Hematopoietic multipotent progenitor cell treated with erythropoietin and hydrocortisone succinate and interleukin-3 and kit ligand, for 17 days (in vitro differentiated cells): ENCODE measurements around the gene INSYN1.
"Not testable (repeated sequence)": the region's sequence is repeated elsewhere in the genome, so short reads cannot be mapped to it uniquely, and the experiment has no call there.

Source experiments
- DNase-seq: peaks from one replicate; pipeline ENCODE4 v3.0.0-alpha.2; 2015; ENCODE audit warnings: low spot score

Gene INSYN1, protein sequence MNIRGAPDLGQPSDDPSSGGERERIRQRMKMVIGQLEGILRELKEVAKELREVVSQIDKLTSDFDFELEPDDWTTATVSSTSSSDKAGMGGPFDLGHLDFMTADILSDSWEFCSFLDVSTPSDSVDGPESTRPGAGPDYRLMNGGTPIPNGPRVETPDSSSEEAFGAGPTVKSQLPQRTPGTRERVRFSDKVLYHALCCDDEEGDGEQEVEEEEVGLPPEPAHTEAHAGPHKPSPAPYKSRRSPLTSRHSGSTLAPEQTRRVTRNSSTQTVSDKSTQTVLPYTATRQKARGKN

DNA sequence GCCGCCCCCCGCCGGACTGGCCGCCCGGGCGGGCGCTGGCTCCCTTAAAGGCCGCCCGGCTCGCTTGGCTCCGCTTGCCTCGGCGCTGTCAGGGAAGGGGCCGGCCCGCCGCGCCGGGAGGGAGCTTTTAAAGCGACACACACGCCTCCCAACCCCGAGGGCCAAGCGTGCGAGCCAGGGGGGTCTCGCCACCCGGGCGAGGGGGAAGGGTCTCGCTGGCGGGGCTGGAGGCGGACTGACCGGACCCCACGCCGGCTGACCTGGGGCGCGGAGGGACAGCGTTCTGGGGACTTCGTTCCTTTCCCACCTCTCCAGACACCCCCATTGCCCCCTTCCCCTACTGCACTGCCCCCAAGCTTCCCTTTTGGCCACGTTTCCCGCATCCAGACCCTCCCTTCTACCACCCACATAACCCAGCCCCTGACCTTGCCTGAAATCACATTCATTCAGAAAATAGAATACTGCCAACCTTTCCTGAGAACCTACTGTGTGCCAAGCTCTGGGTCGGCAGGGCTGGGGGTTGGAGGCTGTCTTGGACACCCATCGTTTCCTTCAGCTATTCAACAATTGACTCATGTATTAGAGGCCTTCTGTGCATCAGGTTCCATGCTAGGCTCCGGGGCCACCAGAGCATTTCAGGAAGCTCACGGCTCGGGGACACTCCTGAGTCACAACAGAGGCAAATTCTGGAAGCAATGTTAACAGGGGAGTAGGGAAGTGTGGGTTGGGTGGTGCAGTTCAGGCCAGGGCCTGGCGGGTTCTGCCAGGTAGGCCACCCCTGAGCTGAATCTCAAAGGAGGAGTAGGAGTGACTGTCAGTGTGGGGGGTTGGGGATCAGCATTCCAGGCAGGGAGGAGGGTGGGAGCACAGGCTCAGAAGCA is at the start of gene INSYN1:
Gene INSYN1 (minus strand): TSS at position 102 of the 881 bp plus-strand sequence. CDS start 2,221 bp downstream, outside the sequence.
- DNase-seq: no peak

DNA sequence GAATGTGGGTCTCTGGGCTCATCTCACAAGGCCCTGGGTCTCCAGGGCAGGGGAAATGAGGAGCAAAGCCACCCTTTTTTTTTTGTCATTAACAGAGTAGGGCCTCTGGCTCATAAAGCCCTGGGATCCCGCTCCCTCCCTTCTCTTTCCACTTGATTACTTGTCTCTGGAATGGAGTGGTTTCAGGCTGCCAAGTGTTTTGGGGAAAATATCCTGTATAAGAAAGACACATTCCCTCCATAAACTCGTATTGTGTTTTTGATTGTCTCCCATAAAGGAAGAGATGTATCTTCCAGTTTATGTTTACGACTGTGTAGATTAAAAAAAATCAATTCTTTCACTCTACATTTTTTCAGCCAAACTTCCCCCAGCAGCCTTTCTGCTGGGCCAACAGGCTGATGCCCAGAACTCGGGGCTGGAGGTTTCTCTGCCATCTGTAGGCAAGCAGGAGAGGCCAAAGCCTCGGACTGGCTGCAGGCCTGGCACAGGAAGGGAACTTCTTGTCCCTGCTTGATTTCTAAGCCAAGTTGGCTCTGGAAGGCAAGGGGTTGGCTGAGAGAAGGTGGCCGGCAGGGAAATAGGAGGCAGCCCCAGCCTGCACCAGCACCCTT is 49.4 kb upstream of the INSYN1 start:
- DNase-seq: no peak

DNA sequence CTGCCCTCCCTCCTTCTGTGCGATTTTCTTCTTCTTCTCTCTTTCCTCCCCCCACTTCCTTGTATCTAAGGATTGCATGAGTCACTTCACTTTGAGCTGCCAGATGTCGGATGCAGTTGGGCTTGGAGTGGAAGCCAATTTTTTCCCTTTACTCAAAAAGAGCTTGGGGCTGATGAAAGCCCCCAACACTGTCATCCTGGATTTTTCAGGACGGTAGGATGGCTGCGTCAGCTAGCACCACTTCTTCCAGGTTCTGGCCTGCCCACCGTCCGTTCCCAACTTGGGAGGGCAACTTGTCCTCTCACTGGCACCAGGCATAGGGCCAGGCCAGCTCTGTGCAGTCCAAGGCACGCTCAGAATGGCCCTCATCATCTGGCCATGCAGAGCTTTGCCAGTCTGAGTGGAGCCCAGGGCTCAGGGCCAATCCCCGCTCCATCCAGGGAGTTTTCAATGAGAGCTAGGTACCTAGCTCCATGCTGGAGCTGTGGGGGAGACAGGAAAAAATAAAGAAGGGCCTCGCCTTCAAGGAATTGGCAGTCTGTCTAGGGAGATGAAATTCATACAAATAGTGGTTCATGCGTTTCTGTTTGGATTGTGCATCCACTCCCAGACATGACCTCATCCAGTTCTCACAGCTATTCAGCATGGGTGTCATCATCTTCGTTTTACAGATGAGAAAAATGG is 47.7 kb upstream of the INSYN1 start:
- no peak for DNase-seq

DNA sequence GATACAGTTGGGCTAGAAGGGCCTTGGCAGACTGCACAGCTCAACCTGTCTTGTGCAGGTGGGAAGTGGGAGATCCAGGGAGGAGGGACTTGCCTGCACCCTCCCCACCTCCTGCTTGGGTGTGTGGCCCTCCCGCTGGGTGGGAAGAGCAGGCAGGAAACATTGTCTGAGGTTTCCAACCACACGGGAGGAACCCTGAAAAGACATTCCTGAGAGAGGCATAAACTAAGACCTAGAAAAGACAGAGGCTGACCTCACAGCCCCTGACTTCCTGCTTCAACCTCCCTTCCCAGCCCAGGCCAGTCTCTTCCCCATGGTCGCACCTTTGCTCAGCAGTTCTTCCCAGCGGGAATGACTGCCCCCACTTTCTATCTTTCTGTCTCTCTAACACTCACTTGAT is 46.3 kb upstream of the INSYN1 start:
- DNase-seq: no peak

DNA sequence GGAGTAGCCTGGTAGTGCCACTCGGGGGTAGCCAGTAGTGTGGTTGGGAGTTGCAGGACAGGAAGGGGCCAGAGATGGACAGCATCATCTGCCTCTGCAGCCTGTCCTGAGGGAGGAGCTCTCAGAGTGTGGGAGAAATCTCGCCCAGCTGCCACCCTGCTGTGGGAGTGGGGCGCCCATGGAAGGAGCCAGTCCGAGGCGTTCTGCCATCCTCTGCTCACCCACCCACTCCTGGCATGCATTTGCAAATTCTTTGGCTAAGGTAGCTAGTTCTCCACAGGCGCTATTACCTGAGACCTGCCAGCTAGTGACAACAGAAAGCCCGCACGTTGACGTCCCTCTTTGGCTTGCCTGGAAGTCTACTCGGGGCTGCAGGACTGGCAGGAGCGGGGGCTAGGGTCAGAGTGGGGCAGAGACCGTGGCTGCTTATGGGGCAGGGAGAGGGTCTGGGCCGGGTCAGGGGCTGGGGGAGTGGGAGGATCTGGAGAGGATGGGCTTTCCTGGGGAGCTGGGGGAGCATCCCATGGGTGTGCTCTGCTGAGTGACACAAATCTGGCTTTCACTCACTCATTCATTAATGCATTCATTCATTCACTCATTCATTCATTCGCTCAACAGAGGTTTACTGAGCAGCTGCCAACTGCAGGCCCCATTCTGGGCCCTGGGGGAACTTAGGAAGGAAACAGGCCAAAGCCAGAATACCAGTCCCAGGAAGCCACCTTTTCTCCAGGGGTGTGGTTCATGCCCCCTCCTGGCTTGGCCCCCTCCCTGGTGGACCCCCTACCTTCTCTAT is 44.4 kb upstream of the INSYN1 start:
- no peak for DNase-seq

DNA sequence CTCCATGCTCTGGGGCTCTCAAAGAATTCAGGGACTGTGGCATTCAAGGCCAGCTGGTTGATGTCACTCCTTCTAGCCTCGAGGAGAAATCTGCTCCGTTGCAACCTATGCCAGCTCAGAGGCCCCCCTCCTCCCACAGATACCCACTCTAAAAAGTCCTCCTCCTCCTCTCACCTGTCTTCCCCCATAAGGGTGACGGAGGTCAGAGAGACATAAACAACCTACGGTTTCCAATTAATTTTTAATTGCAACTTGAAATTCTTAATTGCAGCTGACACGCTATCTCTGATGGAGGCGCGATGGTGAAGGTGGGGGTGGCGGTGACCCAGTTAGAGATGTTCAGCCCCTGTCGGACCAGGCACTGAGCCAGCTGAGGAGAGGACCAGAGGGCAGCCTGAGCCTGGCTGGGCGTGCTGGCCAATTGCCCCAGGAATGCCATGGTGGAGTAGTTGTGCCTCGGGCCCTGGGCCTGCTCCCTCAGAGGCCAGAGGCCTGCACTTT is 43.2 kb upstream of the INSYN1 start:
- DNase-seq: no peak

DNA sequence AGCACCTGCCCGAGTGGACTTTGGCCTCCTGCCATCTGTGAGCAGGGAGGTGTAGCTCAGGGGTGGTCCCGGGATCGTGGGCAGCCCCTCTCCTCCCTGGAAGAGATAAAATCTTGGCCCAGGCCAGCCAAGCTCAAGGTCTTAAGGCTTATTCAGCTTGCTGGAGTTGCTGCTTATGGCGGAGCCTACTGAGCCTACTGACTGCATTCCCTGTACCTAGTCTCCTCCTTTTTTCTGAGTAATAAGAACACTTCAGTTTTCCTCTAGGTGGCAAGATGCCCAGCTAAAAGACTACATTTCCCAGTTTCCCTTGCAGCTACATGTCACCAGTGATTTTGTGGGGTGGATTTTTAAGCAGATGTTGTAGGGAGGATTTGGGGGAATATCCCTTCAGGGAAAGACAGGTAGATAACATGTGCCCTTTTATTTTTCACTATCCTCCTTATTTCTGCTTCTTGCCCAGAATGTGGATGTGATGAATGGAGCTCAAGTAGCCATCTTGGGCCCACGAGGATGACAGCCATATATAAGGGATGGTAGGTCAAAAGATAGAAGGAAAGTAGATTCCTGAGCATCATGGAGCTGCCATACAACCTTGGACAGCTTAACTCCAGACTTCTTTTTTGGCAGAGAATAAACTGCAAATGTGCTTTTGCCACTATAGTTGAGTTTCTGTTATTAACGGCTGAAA is 41.4 kb upstream of the INSYN1 start:
- no peak for DNase-seq

DNA sequence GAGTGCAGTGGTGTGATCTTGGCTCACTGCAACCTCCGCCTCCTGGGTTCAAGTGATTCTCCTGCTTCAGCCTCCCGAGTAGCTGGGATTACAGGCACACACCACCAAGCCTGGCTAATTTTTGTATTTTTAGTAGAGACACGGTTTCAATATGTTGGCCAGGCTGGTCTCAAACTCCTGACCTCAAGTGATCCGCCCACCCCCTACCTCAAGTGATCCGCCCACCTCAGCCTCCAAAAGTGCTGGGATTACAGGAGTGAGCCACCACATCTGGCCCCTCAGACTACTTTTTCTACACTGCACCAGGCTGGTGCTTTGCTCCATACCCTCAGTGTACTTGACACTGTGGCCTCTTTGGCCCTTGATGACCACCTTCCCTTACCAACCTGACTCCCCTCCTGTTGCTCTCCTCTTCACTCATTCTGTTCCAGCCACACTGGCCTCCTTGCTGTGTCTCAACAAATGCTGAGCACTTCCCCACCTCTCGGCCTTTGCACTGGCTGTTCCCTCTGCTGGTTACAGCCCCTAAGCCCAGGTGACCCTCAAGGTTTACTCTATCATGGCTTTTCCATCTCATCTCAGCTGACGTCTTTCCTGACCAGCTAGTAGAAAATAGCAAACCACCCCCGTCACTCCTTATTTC is 39.9 kb upstream of the INSYN1 start:
- DNase-seq: not testable (repeated sequence)

DNA sequence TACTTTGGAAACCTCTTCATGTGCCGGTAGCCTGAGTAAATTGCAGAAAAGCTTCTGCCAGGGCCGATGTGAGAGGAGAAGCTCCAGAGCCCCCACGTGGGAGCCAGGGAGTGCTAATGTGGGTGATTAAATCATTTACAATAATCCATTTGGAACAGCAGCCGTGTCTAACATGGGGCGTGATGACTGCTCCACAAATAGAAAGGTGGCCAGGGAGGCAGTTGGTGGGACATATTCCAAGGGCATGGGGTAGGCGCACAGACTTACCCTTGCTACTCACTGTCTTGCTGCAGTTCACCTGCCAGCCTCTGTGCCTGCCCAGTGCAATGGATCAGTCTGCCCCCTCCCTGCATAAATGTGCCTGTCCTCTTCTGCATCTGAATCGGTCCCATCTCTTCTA is 39.3 kb upstream of the INSYN1 start:
- DNase-seq: no peak

DNA sequence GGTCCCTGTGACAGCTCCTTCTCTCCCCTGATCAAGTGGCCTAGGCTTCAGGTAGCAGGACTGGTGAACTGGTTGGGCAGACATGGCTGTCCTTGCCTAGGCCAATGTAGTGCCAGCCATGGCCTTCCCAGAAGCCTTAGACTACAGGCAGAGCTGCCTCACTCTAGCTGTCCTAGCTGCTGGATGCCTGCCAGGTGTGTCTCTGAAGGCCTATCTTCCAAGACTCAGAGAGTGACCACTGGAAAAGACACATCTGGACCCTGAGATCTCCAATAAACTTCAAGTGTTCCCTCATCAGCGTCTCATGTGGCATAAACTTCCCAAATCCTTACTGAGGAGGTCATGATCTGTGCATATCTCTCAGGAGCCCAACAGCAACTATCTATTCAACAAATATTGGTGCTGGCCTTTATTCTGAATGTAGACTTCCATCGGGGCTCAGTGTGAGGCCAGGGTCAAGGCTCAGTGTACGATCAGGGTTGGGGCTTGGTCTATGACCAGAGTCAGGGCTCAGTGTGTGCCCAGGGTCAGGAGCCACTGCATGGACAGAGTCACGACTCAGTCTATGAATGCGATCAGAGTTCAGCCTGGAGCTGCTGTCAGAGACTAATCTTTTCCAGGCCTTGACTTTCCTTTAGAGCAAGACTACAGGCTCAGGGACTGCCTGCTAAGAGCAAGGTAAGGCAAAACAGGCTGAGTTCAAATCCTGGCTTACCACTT is 36.5 kb upstream of the INSYN1 start:
- DNase-seq: no peak

DNA sequence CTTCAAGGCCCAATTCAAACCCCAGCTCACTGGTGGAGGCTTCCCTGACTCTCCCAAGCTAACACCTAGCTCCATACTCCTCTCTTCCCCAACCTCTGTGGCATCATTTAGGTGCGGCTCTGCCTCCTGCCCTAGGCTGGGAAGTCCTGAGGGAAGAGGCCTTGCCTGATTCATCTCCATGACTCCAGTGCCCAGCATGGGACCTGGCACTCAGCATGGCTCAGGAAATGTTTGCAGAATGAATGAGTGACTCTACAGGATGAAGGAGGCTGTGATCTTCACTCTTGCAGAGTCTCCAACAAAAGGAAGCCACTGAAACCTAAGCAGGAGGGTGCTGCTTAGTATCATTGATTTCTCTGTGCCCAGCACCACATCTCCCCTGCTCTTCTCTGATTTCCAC is 34.5 kb upstream of the INSYN1 start:
- DNase-seq: no peak

DNA sequence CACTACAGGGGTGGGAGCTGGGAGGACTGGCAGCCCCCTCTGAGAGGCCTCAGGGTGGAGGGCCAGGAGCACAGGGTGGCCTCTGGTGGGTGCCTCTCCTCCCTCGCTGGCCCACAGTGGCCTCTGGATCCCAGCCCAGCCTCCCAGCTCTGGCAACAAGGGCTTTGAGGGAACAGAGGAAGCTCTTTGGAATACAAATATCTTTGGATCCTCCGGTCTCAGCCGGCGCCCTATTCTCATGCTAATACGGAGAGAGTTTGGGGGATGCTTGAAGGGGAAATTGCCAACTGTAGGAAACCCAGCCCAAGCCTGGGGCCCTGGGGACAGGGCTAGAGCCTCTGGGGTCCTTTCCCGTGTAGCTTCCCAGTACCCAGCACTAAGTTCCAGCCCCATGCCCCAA is 33.4 kb upstream of the INSYN1 start:
- DNase-seq: no peak

DNA sequence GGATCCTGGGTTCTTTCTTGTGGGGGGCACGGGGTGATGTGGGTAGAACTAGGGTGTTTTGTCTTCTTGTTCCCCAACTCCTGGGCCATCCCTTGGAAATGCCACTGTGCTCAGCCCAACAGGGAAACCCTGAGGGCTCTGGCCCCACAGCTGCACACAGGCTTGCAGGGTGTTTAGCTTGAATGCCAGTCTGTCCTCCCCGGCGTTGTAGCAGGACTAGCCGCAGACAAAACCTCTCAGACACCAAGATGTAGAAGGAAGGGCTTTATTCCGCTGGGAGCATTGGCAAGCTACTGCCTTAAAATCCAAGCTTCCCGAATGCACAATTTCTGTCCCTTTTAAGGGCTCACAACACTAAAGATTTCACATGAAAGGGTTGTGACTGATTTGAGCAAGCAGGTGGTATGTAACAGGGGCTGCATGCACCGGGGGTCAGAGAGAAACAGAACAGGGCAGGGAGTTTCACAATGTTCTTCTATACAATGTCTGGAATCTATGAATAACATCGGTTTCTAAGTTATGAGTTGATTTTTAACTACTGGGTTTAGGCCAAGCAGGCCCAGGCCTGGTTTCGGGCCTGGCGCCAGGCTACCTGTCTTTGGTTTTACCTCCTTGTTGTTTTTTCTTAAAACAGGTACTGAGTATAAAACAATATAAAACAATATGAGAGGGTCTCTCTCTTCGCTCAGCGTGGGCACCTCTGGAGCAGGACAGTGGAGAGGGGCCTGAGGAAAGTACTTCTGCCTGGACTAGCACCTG is 32.3 kb upstream of the INSYN1 start:
- DNase-seq: not testable (repeated sequence)

DNA sequence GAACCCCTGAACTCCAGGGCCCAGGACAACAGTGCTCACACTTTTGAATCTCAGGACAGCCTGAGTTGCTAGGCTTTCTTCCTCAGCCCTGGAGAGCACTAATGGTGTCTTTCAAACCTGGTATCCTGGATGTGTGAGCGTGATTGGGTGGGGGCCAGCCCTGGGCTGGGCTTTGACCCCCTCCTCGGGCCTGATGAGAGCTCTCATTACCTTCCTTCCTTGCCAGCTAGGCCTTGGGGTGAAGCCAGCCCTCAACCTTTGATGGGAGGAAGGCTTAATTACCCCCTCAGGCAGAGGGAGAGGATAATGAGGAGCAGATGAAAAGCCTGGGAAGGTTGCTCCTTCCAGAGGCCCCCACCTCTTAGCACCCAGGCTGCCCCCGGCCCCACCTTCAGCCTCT is 31.1 kb upstream of the INSYN1 start:
- DNase-seq: no peak

DNA sequence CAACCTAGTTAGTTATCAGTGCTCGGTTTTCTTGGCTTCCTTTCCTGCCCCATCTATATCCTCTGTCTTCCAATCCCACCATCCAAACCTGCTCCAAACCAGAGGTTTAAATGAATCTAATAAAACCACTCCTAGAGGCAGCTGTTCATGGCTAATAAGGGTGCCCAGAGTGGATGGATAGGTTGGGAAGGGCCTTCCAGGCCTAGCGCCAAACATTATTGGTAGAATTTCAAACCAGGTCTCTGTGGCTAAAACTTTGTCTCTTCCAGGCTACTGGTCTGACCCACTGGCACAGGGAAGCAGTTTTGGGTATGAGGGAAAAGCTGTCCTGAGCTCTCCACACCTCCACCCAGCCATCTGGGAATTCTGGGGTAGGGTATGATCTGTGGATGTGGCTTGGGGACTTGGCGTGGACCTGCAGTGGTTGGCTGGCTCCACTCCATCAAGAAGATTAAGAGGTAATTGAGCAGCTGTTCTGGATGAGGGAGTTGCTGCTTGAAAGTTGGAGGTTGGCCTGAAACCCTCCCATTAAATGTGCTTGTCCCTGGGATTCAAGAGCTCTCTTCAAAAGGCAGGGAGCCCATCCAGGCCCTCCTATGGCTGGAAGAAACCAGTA is 29.3 kb upstream of the INSYN1 start:
- no peak for DNase-seq

DNA sequence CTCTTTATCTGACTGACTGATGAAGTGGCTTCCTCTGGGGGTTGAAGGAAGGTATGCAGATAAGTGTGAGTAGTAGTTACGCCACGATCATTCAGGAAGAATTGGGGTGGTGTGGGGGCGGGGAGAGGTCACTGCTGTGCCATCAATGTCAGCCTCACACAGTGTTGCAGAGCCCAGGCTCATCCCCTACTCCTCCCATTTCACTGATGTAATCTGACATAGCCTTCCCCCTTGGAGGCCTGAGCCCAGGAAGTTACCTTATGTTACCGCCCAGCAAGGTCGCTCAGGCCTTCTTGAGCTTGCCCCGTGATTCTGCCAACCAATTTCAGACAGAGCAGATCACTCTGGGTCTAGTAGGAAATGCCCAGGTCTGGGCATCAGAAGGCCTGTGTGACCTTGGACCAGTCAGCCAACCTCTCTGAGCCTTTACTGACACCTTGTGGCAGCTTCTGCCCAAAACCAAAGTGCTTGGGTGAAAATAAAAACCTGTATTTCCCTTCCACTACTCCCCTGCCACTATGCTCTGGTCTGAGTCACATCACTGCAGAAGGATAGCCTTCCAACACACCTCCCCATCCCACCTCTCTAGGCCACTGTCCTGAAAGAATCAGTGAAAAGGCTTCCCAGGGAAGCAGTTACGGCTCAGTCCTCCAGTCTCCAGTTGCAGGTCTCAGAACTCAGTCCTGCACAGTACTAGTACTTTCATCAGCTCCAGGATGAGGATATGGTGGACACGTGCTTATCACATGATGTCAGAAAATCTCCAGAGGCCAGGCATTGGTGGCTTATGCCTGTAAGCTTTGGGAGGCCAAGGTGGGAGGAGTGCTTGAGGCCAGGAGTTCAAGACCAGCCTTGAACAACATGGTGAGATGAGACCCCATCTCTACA is 28.1 kb upstream of the INSYN1 start:
- DNase-seq: no peak

DNA sequence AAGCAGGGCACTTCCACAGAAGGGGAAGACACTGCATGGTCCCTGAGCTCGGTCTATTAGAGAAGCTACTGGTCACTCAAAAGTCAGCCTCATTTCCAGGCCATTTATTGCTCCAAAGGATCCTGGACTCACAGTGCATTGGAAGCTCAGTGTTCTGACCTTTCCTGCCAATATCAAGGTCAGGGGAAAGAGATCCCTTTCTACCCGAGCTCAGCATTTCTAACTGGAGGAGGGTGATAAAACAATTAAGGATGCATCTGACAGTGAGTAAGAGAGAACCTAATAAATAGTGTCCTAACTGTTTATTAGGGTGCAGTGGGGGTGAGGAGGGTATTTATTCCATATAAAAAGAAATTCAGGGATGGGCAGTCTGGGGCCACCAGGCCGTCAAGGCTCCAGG is 26.8 kb upstream of the INSYN1 start:
- DNase-seq: no peak
